Natural killer cell treated with Interleukin-12 subunit alpha and Interleukin-12 subunit beta and Interleukin-15 and Interleukin-18, amount 100 ng/mL, for 72 hours (primary cell): ENCODE measurements around the gene CCSER1. TPM values are rescaled to one million over a fixed set of nuclear protein-coding genes. Genes with fewer than 3 reads are reported as not detected.
"Not testable (repeated sequence)": the region's sequence is repeated elsewhere in the genome, so short reads cannot be mapped to it uniquely, and the experiment has no call there.

Experiments used
- ATAC-seq, 2 donors: fragments of 150-1000 bp; cut with Tn5 transposase in 1 of 2; sonication (Bioruptor Pico), chemical (Tn5 transposase) in 1 of 2; 2 replicates each; pipeline ENCODE4 v1.10.0; 2021
- DNase-seq: peaks from one replicate; pipeline ENCODE4 v3.0.0; 2022; ENCODE audit warnings: low spot score
- H3K27ac Mint-ChIP-seq, 2 donors: 1 replicate in 1 of 2; 2 replicates in 1 of 2; pipeline ENCODE4 v1.8.0; 2022; ENCODE audit warnings: mixed read lengths in 2 of 2, mild to moderate bottlenecking in 1 of 2, moderate library complexity in 1 of 2
- H3K27me3 Mint-ChIP-seq, 2 donors: 1 replicate in 1 of 2; 2 replicates in 1 of 2; pipeline ENCODE4 v1.8.0; 2022; ENCODE audit warnings: mixed read lengths in 2 of 2
- H3K36me3 Mint-ChIP-seq: one replicate; pipeline ENCODE4 v1.8.0; 2022; ENCODE audit warnings: mixed read lengths
- H3K4me1 Mint-ChIP-seq, 2 donors: 1 replicate in 1 of 2; 2 replicates in 1 of 2; pipeline ENCODE4 v1.8.0; 2022; ENCODE audit warnings: low read depth in 2 of 2, mixed read lengths in 2 of 2, mild to moderate bottlenecking in 1 of 2
- H3K4me3 Mint-ChIP-seq: one replicate; pipeline ENCODE4 v1.8.0; 2022; ENCODE audit warnings: mixed read lengths
- H3K9me3 Mint-ChIP-seq: 2 replicates; pipeline ENCODE4 v1.8.0; 2022; ENCODE audit warnings: mixed read lengths
- total RNA-seq, 2 donors: library from RNA; stranded (reverse); gene quantifications; one replicate each; pipeline ENCODE4 v1.2.3, GENCODE V29; 2022

The CCSER1 gene
- total RNA-seq, 2 donors from 2014 or later = 0.17 TPM; not detected in 1

- Mint-ChIP-seq H3K4me1 (no peaks in the 10 kb centered on the region), H3K27me3 (no peaks in the 10 kb centered on the region), H3K4me3 (no peak overlapping the region), H3K36me3 (no peaks in the 10 kb centered on the region), H3K9me3 (peaks cover 21% of the 10 kb centered on the region), H3K27ac (no peak overlapping the region)
- ATAC-seq = no peak
- no peak for DNase-seq
Observed at GRCh38 chr4:91298156-91298700, 1171.0 kb downstream of the CCSER1 start.

GRCh38 chr4:91298824-91299223, 1171.6 kb downstream of the CCSER1 start:
- H3K9me3 Mint-ChIP-seq = peaks cover 21% of the 10 kb centered on the region
- H3K36me3 Mint-ChIP-seq = no peaks in the 10 kb centered on the region
- H3K4me3 Mint-ChIP-seq = no peak overlapping the region
- H3K4me1 Mint-ChIP-seq = no peaks in the 10 kb centered on the region
- no peak for ATAC-seq
- H3K27me3 Mint-ChIP-seq = no peaks in the 10 kb centered on the region
- H3K27ac Mint-ChIP-seq = no peak overlapping the region
- DNase-seq = no peak

- ATAC-seq (no peak), DNase-seq (no peak)
- Mint-ChIP-seq H3K4me3 (no peak overlapping the region), H3K27me3 (no peaks in the 10 kb centered on the region), H3K9me3 (peaks cover 20% of the 10 kb centered on the region), H3K27ac (no peak overlapping the region), H3K36me3 (peaks cover 5% of the 10 kb centered on the region), H3K4me1 (no peaks in the 10 kb centered on the region)
Observed at GRCh38 chr4:91302120-91302519, 1174.9 kb downstream of the CCSER1 start.

- Mint-ChIP-seq H3K27ac (no peak overlapping the region), H3K4me3 (no peak overlapping the region), H3K36me3 (peaks cover 5% of the 10 kb centered on the region), H3K27me3 (no peaks in the 10 kb centered on the region), H3K9me3 (peaks cover 18% of the 10 kb centered on the region), H3K4me1 (no peaks in the 10 kb centered on the region)
- no peak for ATAC-seq
- no peak for DNase-seq
Observed at GRCh38 chr4:91304292-91304691, 1177.1 kb downstream of the CCSER1 start.

- peaks cover 26% of the 10 kb centered on the region for H3K9me3 Mint-ChIP-seq
- peaks cover 5% of the 10 kb centered on the region for H3K36me3 Mint-ChIP-seq
- DNase-seq (no peak), ATAC-seq (no peak)
- H3K27ac Mint-ChIP-seq = no peak overlapping the region
- H3K4me1 Mint-ChIP-seq = no peaks in the 10 kb centered on the region
- H3K27me3 Mint-ChIP-seq = no peaks in the 10 kb centered on the region
- H3K4me3 Mint-ChIP-seq = no peak overlapping the region
Observed at GRCh38 chr4:91317434-91317833, 1190.2 kb downstream of the CCSER1 start.

- H3K9me3 Mint-ChIP-seq = peaks cover 13% of the 10 kb centered on the region
- DNase-seq = no peak
- ATAC-seq = no peak
- no peaks in the 10 kb centered on the region for H3K36me3 Mint-ChIP-seq
- no peaks in the 10 kb centered on the region for H3K27me3 Mint-ChIP-seq
- no peak overlapping the region for H3K27ac Mint-ChIP-seq
- no peaks in the 10 kb centered on the region for H3K4me1 Mint-ChIP-seq
- H3K4me3 Mint-ChIP-seq = no peak overlapping the region
Observed at GRCh38 chr4:91319556-91320268, 1192.5 kb downstream of the CCSER1 start.

GRCh38 chr4:91322961-91323360, 1195.8 kb downstream of the CCSER1 start:
- H3K27me3 Mint-ChIP-seq = no peaks in the 10 kb centered on the region
- DNase-seq (no peak), ATAC-seq (no peak)
- H3K9me3 Mint-ChIP-seq = peaks cover 19% of the 10 kb centered on the region
- no peak overlapping the region for H3K27ac Mint-ChIP-seq
- H3K36me3 Mint-ChIP-seq = peaks cover 14% of the 10 kb centered on the region
- H3K4me1 Mint-ChIP-seq = no peaks in the 10 kb centered on the region
- no peak overlapping the region for H3K4me3 Mint-ChIP-seq

- H3K27ac Mint-ChIP-seq = no peak overlapping the region
- peaks cover 17% of the 10 kb centered on the region for H3K36me3 Mint-ChIP-seq
- no peaks in the 10 kb centered on the region for H3K4me1 Mint-ChIP-seq
- ATAC-seq (no peak), DNase-seq (no peak)
- H3K4me3 Mint-ChIP-seq = no peak overlapping the region
- no peaks in the 10 kb centered on the region for H3K27me3 Mint-ChIP-seq
- H3K9me3 Mint-ChIP-seq = peaks cover 27% of the 10 kb centered on the region
Observed at GRCh38 chr4:91325495-91325894, 1198.3 kb downstream of the CCSER1 start.

GRCh38 chr4:91326167-91326566, 1199.0 kb downstream of the CCSER1 start:
- H3K27me3 Mint-ChIP-seq, ATAC-seq, H3K4me3 Mint-ChIP-seq, H3K4me1 Mint-ChIP-seq, DNase-seq, H3K27ac Mint-ChIP-seq: not testable (repeated sequence)
- peaks cover 17% of the 10 kb centered on the region for H3K36me3 Mint-ChIP-seq
- H3K9me3 Mint-ChIP-seq = peaks cover 27% of the 10 kb centered on the region

GRCh38 chr4:91330555-91331137, 1203.5 kb downstream of the CCSER1 start:
- H3K27ac Mint-ChIP-seq = no peak overlapping the region
- H3K4me3 Mint-ChIP-seq = no peak overlapping the region
- ATAC-seq = no peak
- H3K36me3 Mint-ChIP-seq = peaks cover 22% of the 10 kb centered on the region
- peaks cover 33% of the 10 kb centered on the region for H3K9me3 Mint-ChIP-seq
- H3K4me1 Mint-ChIP-seq = no peaks in the 10 kb centered on the region
- H3K27me3 Mint-ChIP-seq = no peaks in the 10 kb centered on the region
- DNase-seq = no peak

GRCh38 chr4:91340822-91341221, 1213.6 kb downstream of the CCSER1 start:
- Mint-ChIP-seq H3K4me1 (no peaks in the 10 kb centered on the region), H3K4me3 (no peak overlapping the region), H3K36me3 (no peaks in the 10 kb centered on the region), H3K9me3 (peaks cover 2% of the 10 kb centered on the region), H3K27me3 (no peaks in the 10 kb centered on the region), H3K27ac (no peak overlapping the region)
- no peak for DNase-seq
- ATAC-seq = no peak

GRCh38 chr4:91345632-91346031, 1218.4 kb downstream of the CCSER1 start:
- ATAC-seq (no peak), DNase-seq (no peak)
- Mint-ChIP-seq H3K27me3 (no peaks in the 10 kb centered on the region), H3K27ac (no peak overlapping the region), H3K36me3 (no peaks in the 10 kb centered on the region), H3K9me3 (peaks cover 6% of the 10 kb centered on the region), H3K4me1 (no peaks in the 10 kb centered on the region), H3K4me3 (no peak overlapping the region)

GRCh38 chr4:91356496-91356895, 1229.3 kb downstream of the CCSER1 start:
- not testable (repeated sequence) for H3K27ac Mint-ChIP-seq, H3K4me3 Mint-ChIP-seq, H3K27me3 Mint-ChIP-seq, H3K36me3 Mint-ChIP-seq, H3K4me1 Mint-ChIP-seq, ATAC-seq, DNase-seq
- H3K9me3 Mint-ChIP-seq = peaks cover 21% of the 10 kb centered on the region

- not testable (repeated sequence) for H3K4me1 Mint-ChIP-seq, H3K27me3 Mint-ChIP-seq, H3K27ac Mint-ChIP-seq, H3K36me3 Mint-ChIP-seq, ATAC-seq, DNase-seq, H3K4me3 Mint-ChIP-seq
- H3K9me3 Mint-ChIP-seq = peaks cover 25% of the 10 kb centered on the region
Observed at GRCh38 chr4:91358016-91358415, 1230.8 kb downstream of the CCSER1 start.
